ENCODE data around the gene MPPE1.
"Not testable (repeated sequence)": the region's sequence is repeated elsewhere in the genome, so short reads cannot be mapped to it uniquely, and the experiment has no call there.

MPPE1 gene

GRCh38 chr18:11927497-11927896, 19.4 kb upstream of the MPPE1 start:
- DNase-seq, result no peak

GRCh38 chr18:11925800-11926481, 17.8 kb upstream of the MPPE1 start:
- DNase-seq, result no peak

- DNase-seq, result no peak
Measured at GRCh38 chr18:11923450-11923849, 15.3 kb upstream of the MPPE1 start.

GRCh38 chr18:11919522-11919921, 11.4 kb upstream of the MPPE1 start:
- DNase-seq, result not testable (repeated sequence)

- DNase-seq, result peak in 2 of 51 donors; percentile 1 to 2
Measured at GRCh38 chr18:11916880-11917279, 8.8 kb upstream of the MPPE1 start.

- no peak for DNase-seq
Measured at GRCh38 chr18:11909591-11910026, 1.5 kb upstream of the MPPE1 start.

GRCh38 chr18:11909061-11909455, 941 bp upstream of the MPPE1 start:
- peak in 3 of 51 donors; percentile 25 to 63 (median 27) for DNase-seq

- DNase-seq, result peak in 1 of 51 donors; percentile 5
Measured at GRCh38 chr18:11906926-11907874, 917 bp downstream of the MPPE1 start.

- DNase-seq, result no peak
Measured at GRCh38 chr18:11906176-11906575, 1.9 kb downstream of the MPPE1 start.

- no peak for DNase-seq
Measured at GRCh38 chr18:11905613-11906012, 2.5 kb downstream of the MPPE1 start.

GRCh38 chr18:11902522-11903292, 5.4 kb downstream of the MPPE1 start:
- peak in 2 of 51 donors; percentile 13 to 35 for DNase-seq

GRCh38 chr18:11901826-11902438, 6.2 kb downstream of the MPPE1 start:
- DNase-seq, result no peak

- no peak for DNase-seq
Measured at GRCh38 chr18:11899063-11899462, 9.1 kb downstream of the MPPE1 start.

GRCh38 chr18:11897781-11898180, 10.3 kb downstream of the MPPE1 start:
- DNase-seq, result no peak

- not testable (repeated sequence) for DNase-seq
Measured at GRCh38 chr18:11892438-11892837, 15.7 kb downstream of the MPPE1 start.

- no peak for DNase-seq
Measured at GRCh38 chr18:11891737-11892136, 16.4 kb downstream of the MPPE1 start.

- no peak for DNase-seq
Measured at GRCh38 chr18:11889284-11889683, 18.8 kb downstream of the MPPE1 start.

GRCh38 chr18:11888726-11889125, 19.4 kb downstream of the MPPE1 start:
- no peak for DNase-seq

- DNase-seq, result no peak
Measured at GRCh38 chr18:11887328-11888128, 20.6 kb downstream of the MPPE1 start.

GRCh38 chr18:11886577-11887110, 21.5 kb downstream of the MPPE1 start:
- no peak for DNase-seq
